Astrocyte of the spinal cord (primary cell): ENCODE measurements around the gene EIF3J.

Source experiments
- DNase-seq: peaks from one replicate; pipeline ENCODE4 v3.0.0; 2011; ENCODE audit warnings: low read depth, low spot score
- H3K4me3 ChIP-seq: 2 replicates; pipeline ENCODE4 v1.5.1; 2011; ENCODE audit warnings: low read depth, mild to moderate bottlenecking, low read length, moderate library complexity
- CTCF ChIP-seq: IDR thresholded peaks from 2 replicates; pipeline ENCODE4 v1.5.1; 2012; ENCODE audit warnings: low read depth, mild to moderate bottlenecking, low read length, inconsistent platforms
- in situ Hi-C: cut with HindIII; loops from 2 replicates; pipeline ENCODE4 v1.10.0; 2017; ENCODE audit warnings: low sequenced_read_pairs

Gene EIF3J

GRCh38 chr15:44570361-44570760 lies 33.4 kb downstream of the EIF3J start:
- no peak for TF ChIP-seq CTCF
- no peak for DNase-seq
- no peak overlapping the region for H3K4me3 ChIP-seq
- in situ Hi-C loops = no loop called here

GRCh38 chr15:44573386-44573785 lies 36.4 kb downstream of the EIF3J start:
- no peak for DNase-seq
- TF ChIP-seq CTCF = no peak
- no peak overlapping the region for H3K4me3 ChIP-seq
- in situ Hi-C loops = no loop called here

- in situ Hi-C loops = no loop called here
- no peak overlapping the region for H3K4me3 ChIP-seq
- no peak for TF ChIP-seq CTCF
- DNase-seq = no peak
Observed at GRCh38 chr15:44574734-44575133, 37.8 kb downstream of the EIF3J start.

GRCh38 chr15:44580105-44580504 lies 43.2 kb downstream of the EIF3J start:
- TF ChIP-seq CTCF = no peak
- in situ Hi-C loops = no loop called here
- no peak for DNase-seq
- no peak overlapping the region for H3K4me3 ChIP-seq

GRCh38 chr15:44584162-44584749 lies 47.3 kb downstream of the EIF3J start:
- peak; percentile 8 for DNase-seq
- in situ Hi-C loops = no loop called here

GRCh38 chr15:44585633-44586032 lies 48.7 kb downstream of the EIF3J start:
- H3K4me3 ChIP-seq = no peak overlapping the region
- no peak for TF ChIP-seq CTCF
- in situ Hi-C loops = no loop called here
- DNase-seq = no peak

More at GRCh38 chr15:44584162-44584749, 47.3 kb downstream of the EIF3J start:
- H3K4me3 ChIP-seq = no peak overlapping the region
- peak; percentile 55 for TF ChIP-seq CTCF
